Right lobe of liver (tissue), 6 donors: Measurements from ENCODE around the gene CACNA2D2. TPM values are rescaled to one million over a fixed set of nuclear protein-coding genes. Genes with fewer than 3 reads are reported as not detected.

Experiments
- ATAC-seq, 4 donors: fragments of 200-7000 bp; cut with Tn5 transposase; one replicate each; pipeline ENCODE4 v1.9.1; 2020; ENCODE audit warnings: mild to moderate bottlenecking in 4 of 4, moderate library complexity in 4 of 4
- DNase-seq, 3 donors: peaks; one replicate each; pipeline ENCODE4 v3.0.0-alpha.2; 2020
- H3K27ac ChIP-seq, 3 donors: fragments of 200-600 bp; one replicate each; pipeline ENCODE4 v1.8.0; 2022
- H3K27me3 ChIP-seq, 2 donors: fragments of 200-600 bp; one replicate each; pipeline ENCODE4 v1.8.0; 2022
- H3K36me3 ChIP-seq, 4 donors: fragments of 200-600 bp; sonication (generic) in 1 of 4; one replicate each; pipeline versions ENCODE4 v1.5.1 to v1.8.0; 2017 to 2022; ENCODE audit warnings: control low read depth in 1 of 4
- H3K4me1 ChIP-seq, 4 donors: fragments of 200-600 bp; sonication (generic) in 1 of 4; one replicate each; pipeline versions ENCODE4 v1.5.1 to v1.8.0; 2017 to 2022; ENCODE audit warnings: control low read depth in 1 of 4
- H3K4me3 ChIP-seq, 3 donors: fragments of 200-600 bp; one replicate each; pipeline ENCODE4 v1.8.0; 2022
- H3K9me3 ChIP-seq, 4 donors: fragments of 200-600 bp; sonication (generic) in 1 of 4; one replicate each; pipeline versions ENCODE4 v1.5.1 to v1.8.0; 2017 to 2022; ENCODE audit warnings: control low read depth in 1 of 4
- POLR2A ChIP-seq: fragments of 450-650 bp; IDR thresholded peaks from one replicate; pipeline ENCODE4 v1.6.1; 2017; ENCODE audit warnings: antibody characterized with exemption, mild to moderate bottlenecking
- WGBS: methylation state at CpG from one replicate; pipeline ENCODE4 v1.1.6; 2018; ENCODE audit warnings: low coverage, low lambda C conversion rate; ENCODE audit not compliant: insufficient coverage; ENCODE audit errors: missing lambda C conversion rate; 5-methylcytosine and 5-hydroxymethylcytosine counted together
- intact Hi-C, 2 donors: fragments of 100-400 bp; cut with DNase I; formaldehyde crosslinking; loops; one replicate each; pipeline versions ENCODE4 v1.11.2 to v1.14.1; 2022
- small RNA-seq, 2 experiments: library from RNA; depleted of rRNA; stranded (forward); fragments of <200 nt; gene quantifications; one replicate each; pipeline ENCODE3, GENCODE V24; 2016
- total RNA-seq, 6 experiments: library from RNA; depleted of rRNA in 2 of 6; stranded (reverse); fragments of >200 nt in 2 of 6; fragmentation: NEBNext Ultra II Directional in 3 of 6; extraction: Animal tissue kit (Norgen Biotek cat#: 25700) in 3 of 6; gene quantifications; one replicate each; pipeline versions ENCODE4 v1.1.0 to v1.2.4, GENCODE V29; 2016 to 2023
- TF ChIP-seq, protein P1 (sequence below), 4 donors: fragments of 200-600 bp in 3 of 4; fragments of 450-650 bp in 1 of 4; IDR thresholded peaks; one replicate each; pipeline versions ENCODE4 v1.5.1 to v1.8.0; 2016 to 2022; ENCODE audit warnings: antibody characterized with exemption in 4 of 4, mild to moderate bottlenecking in 2 of 4
- donor health status: DM: no; HTN: yes; CAD: no.
- donor health status: DM: no; HTN: no; CAD: no.
- donor health status: DM: no; HTN: no; CAD: no.
- donor health status: DM: no; HTN: yes; CAD: no.
- donor health status: DM: no; HTN: yes; CAD: no.

CACNA2D2 gene
- total RNA-seq, 6 experiments from 2014 or later, result 0.06 to 0.39 (median 0.26) TPM; not detected in 1

DNA sequence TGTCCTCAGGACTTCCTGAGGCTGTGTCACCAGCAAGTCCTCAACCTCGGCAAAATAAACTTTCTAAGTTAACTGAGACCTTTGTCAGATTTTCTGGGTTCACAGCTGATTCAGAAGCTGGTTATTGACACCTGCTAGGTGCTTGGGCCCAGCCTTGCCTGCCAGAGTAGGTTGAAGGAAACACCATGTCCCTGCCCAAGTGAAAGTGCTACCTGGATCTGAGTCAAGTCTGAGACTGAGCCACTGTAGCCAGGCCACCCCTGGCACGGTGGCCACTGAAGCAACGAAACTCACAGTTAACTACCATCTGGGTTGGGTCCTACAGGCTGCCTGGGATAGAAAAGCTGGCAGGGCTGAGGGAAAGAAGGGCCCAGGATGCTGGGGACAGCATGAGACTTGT is 189.1 kb downstream of the CACNA2D2 start:
- Histone ChIP-seq H3K36me3 (peaks cover 0 to 16% (median 3%) of the 10 kb centered on the region in 4 donors), H3K4me1 (peaks cover 0 to 28% (median 6%) of the 10 kb centered on the region in 4 donors), H3K4me3 (no peak overlapping the region), H3K27ac (no peak overlapping the region), H3K9me3 (no peaks in the 10 kb centered on the region), H3K27me3 (no peaks in the 10 kb centered on the region)
- ATAC-seq, result peak in 2 of 4 donors; percentile 5 to 15
- TF ChIP-seq, protein P1, sequence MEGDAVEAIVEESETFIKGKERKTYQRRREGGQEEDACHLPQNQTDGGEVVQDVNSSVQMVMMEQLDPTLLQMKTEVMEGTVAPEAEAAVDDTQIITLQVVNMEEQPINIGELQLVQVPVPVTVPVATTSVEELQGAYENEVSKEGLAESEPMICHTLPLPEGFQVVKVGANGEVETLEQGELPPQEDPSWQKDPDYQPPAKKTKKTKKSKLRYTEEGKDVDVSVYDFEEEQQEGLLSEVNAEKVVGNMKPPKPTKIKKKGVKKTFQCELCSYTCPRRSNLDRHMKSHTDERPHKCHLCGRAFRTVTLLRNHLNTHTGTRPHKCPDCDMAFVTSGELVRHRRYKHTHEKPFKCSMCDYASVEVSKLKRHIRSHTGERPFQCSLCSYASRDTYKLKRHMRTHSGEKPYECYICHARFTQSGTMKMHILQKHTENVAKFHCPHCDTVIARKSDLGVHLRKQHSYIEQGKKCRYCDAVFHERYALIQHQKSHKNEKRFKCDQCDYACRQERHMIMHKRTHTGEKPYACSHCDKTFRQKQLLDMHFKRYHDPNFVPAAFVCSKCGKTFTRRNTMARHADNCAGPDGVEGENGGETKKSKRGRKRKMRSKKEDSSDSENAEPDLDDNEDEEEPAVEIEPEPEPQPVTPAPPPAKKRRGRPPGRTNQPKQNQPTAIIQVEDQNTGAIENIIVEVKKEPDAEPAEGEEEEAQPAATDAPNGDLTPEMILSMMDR (IDR thresholded peaks at IDR 0.05), result no peak
- TF ChIP-seq POLR2A, result no peak
- intact Hi-C loops, result no loop called here
- WGBS, result 70% methylated on average over 2 of the region's 3 CpGs
- no peak for DNase-seq

Small RNA genes lying within 50 kb of the gene (small RNA-seq; reads per million reads assigned to genes)
- gene RNA5SP131, result 0.26 to 0.29 reads per million in 2 experiments

Other genes starting within 250 kb of the CACNA2D2 start
- 1 to 10 TPM; 1.7 to 4.5 (median 2.6) TPM for gene SEMA3B, start 234.5 kb downstream of the CACNA2D2 start, total RNA-seq
- gene LSMEM2, start 224.5 kb downstream of the CACNA2D2 start, total RNA-seq, result not detected
- gene IFRD2, start 211.2 kb downstream of the CACNA2D2 start, total RNA-seq, result 10 to 100 TPM; 40.8 to 71.0 (median 56.3) TPM
- gene HYAL3, start 204.2 kb downstream of the CACNA2D2 start, total RNA-seq, result 1 to 10 TPM; 1.8 to 7.5 (median 3.1) TPM
- gene NAA80, start 204.2 kb downstream of the CACNA2D2 start, total RNA-seq, result 1 to 10 TPM; 2.5 to 6.2 (median 3.5) TPM
- gene HYAL1, start 200.1 kb downstream of the CACNA2D2 start, total RNA-seq, result 100 to 1,000 TPM in 4 of 6 experiments, 10 to 100 TPM in 2; 90.6 to 157 (median 136) TPM
- gene HYAL2, start 180.9 kb downstream of the CACNA2D2 start, total RNA-seq, result 10 to 100 TPM; 13.0 to 41.6 (median 21.2) TPM
- 10 to 100 TPM in 5 of 6 experiments, 1 to 10 TPM in 1; 9.7 to 36.9 (median 12.5) TPM for gene TUSC2, start 175.4 kb downstream of the CACNA2D2 start, total RNA-seq
- gene RASSF1, start 162.8 kb downstream of the CACNA2D2 start, total RNA-seq, result 10 to 100 TPM in 3 of 6 experiments, 1 to 10 TPM in 3; 5.2 to 17.8 (median 9.1) TPM
- under 1 TPM; 0.25 to 0.70 (median 0.46) TPM for gene ZMYND10, start 157.9 kb downstream of the CACNA2D2 start, total RNA-seq
- 10 to 100 TPM; 10.6 to 18.3 (median 14.4) TPM for gene NPRL2, start 152.9 kb downstream of the CACNA2D2 start, total RNA-seq
- gene CYB561D2, start 152.8 kb downstream of the CACNA2D2 start, total RNA-seq, result 10 to 100 TPM; 14.3 to 29.4 (median 20.7) TPM
- 10 to 100 TPM; 15.0 to 30.9 (median 19.2) TPM for gene TMEM115, start 144.1 kb downstream of the CACNA2D2 start, total RNA-seq
- 1 to 10 TPM; 2.0 to 7.8 (median 2.8) TPM for gene C3orf18, start 64.1 kb upstream of the CACNA2D2 start, total RNA-seq
- 10 to 100 TPM; 10.5 to 19.4 (median 14.0) TPM for gene HEMK1, start 65.9 kb upstream of the CACNA2D2 start, total RNA-seq
- gene CISH, start 108.1 kb upstream of the CACNA2D2 start, total RNA-seq, result 10 to 100 TPM in 4 of 6 experiments, 1 to 10 TPM in 2; 5.3 to 28.1 (median 17.8) TPM
- 10 to 100 TPM; 16.6 to 21.4 (median 18.6) TPM for gene MAPKAPK3, start 113.5 kb upstream of the CACNA2D2 start, total RNA-seq
- under 1 TPM in 3 of 6 experiments, not detected in 3; 0.04 to 0.06 (median 0.06) TPM for gene DOCK3, start 171.3 kb upstream of the CACNA2D2 start, total RNA-seq